HG03378 (cell line): Measurements from ENCODE around the gene HIVEP2.

Experiments used
- ATAC-seq: cut with Tn5 transposase; IDR thresholded peaks from one replicate; pipeline ENCODE4 v1.9.1; 2021; ENCODE audit warnings: mild to moderate bottlenecking, moderate library complexity; ENCODE audit not compliant: unreplicated experiment

Gene HIVEP2

GRCh38 chr6:142893088-142893487 lies 51.9 kb downstream of the HIVEP2 start:
- ATAC-seq = no peak

- no peak for ATAC-seq
Observed at GRCh38 chr6:142892254-142893021, 52.5 kb downstream of the HIVEP2 start.

- ATAC-seq = no peak
Observed at GRCh38 chr6:142891454-142891853, 53.5 kb downstream of the HIVEP2 start.

DNA sequence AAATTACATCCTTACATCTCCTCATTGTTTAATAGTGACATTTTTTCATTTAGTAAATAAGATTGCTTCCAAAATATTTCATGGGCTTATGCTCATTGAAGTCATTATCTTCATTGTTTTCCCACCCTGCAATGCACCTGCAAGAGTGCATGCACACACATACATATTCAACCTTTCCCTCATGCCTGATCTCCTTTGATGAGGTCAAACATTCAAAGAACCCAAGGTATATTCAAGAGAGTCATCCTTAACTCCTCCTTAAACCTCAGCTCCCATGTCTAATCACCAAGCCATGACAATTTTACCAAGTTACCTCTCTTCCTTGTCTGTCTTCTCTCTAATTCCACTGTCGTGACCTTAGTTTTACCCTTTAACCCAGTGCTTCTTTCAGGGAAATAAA lies 56.5 kb downstream of the HIVEP2 start:
- no peak for ATAC-seq

DNA sequence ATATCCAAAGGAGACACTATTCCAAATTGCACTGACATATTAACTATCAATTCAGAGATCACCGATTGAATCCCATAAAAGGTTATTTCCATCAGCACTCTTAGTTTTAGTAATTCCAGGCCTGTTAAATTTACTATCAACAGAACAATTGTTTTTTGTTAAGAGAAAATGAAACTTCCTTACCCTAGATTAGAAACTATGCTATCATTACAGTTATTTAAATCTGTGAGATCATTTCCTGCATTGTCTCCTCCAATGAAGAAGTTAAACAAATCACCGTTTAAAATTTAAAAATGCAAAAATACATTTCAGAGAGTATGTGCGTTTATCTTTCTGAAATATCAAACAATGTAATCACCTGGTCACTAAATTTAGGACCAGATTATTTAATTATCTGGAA lies 57.5 kb downstream of the HIVEP2 start:
- ATAC-seq = no peak

- ATAC-seq = peak; percentile 81
Observed at GRCh38 chr6:142886431-142887170, 58.4 kb downstream of the HIVEP2 start.

DNA sequence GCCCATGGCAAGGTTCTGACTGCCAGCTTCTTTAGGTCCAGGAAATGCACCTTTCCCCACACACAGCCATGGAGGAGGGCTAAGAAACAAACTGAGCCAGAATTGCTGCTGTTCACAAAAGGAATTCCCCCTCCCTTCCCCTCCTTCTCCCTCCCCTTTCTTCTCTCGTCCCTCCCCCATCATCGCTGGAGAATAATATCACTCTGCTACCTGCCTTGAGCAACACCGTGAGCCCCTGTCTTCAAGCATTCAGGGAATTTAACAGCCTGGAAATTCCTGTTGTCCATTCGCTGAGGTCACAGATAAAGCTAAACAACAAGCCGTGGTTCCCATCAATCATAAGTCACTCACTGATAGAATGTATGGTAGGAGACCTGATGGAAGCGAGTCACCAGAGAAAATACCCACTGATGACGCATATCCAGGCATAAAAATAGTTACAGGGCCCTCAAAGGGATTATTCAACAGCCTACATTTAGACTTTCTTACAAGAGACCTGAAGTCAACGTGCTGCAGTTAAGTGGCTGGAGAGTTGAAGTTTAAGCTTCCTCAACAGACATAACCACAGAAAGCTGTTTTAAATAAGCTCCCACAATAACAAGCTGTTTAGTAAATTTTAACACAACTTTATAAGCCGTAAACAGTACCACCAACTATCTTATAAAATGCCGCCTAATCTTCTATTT lies 59.7 kb downstream of the HIVEP2 start:
- ATAC-seq = peak; percentile 87

DNA sequence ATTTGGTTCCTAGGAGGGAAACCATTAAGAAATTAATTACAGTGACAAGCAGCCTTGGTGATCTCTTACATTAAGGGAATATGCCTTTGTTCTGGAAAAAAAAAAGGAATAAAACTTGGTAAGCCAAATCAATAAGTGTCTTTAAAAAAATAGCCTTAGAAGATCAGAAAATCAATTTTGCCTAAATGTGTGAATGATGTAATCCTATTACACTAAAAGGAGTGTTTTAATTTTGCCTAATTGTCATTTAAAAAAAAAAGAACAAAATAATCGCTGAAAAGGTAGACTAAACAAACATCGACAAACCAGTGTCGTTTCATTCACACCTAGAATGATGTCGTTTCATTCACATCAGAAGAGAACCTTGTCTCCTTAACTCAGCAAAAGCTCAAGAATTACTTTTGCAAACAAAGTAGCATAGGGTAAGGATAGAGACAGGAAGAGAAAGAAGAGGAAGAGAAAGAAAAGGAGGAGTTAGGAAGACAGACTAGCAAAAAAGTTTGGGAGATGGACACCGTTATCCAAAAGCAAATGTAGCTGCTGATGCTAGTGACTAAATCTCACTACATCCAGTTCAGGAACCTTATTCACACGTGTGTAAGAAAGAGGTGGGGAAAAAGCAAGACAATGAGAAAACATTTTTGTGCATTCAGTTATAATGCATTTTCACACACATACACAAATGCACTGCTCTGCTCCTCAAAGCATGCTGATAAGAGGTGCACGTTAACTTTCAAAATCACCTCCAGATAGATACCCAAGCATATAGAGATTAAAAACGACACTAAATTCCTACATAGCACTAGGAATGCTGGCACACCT lies 60.6 kb downstream of the HIVEP2 start:
- ATAC-seq = no peak

GRCh38 chr6:142883011-142883410 lies 62.0 kb downstream of the HIVEP2 start:
- no peak for ATAC-seq

GRCh38 chr6:142881761-142882160 lies 63.2 kb downstream of the HIVEP2 start:
- ATAC-seq = no peak

DNA sequence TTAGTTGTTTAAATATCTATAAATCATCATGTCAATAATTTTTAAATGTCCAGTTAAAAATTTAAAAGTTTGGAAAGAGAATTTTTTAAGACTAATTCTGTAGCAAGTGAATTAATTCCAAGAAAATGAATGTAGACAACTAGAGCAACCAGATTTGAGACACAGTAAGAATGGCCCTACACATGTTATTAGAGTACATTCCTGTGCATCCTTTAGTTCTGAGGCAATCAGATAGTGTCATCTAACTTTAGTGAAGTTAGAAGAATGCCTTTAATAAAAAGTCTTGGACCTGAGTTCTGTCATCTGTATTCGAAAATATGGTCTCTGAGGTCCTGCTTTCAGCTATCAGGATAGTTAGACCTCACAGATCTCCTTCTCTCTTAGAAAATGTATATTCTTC lies 63.7 kb downstream of the HIVEP2 start:
- ATAC-seq = no peak

- ATAC-seq = no peak
Observed at GRCh38 chr6:142880201-142880600, 64.8 kb downstream of the HIVEP2 start.

DNA sequence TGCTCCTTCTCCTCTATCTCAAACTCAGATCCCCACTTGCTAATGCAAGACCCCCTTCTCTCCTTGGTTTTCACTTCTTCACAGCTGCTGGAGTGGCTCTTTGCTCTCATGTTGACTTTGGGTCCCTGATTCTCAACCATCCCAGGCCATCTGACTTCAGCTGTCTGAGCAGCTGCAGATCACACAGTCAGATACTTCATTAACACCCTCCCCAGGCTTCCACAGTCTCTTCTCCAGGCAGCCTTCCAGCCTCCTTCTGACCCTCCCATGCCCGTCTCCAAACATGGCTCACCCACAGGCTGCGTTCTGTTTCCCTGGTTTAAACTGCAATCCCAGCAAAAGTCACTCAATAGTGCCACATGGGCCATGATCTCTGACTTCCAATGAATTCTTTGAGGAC lies 65.4 kb downstream of the HIVEP2 start:
- no peak for ATAC-seq

DNA sequence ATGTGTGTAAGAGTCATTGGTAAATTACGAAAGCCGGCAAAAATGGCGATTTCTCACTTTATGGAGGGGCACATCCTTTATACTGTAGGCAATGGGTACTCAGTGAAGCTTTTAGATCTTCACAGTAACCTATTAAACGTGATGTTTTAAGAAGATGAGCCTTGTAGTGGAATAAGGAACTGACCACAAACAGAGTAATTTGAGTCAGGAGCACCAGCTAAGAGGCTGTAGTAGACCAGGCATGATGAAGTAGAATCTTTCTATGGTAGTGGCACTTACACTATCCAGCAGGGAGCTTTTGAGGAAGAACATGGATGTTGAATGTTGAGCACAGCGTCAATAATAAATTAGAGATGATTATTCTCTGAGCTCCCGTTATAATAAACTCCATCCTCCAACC lies 65.9 kb downstream of the HIVEP2 start:
- no peak for ATAC-seq

DNA sequence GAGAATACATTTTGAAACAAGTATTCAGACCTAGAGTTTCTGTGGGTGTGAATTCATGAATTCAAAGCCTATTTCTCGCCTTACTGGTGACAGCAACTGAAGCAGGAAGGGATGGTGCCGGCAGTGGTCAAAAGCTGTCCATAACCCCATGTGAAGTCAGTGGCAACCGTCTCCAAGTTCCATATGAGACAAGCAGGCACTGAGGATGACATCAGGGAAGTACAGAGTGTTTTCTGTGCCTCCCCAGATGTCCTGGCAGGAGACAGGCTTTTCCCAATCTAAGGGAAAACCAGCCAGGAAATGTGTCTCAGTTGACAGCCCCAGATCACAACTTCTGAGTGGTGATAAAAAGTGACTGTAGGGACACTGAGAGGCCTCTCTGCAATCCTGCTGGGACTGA lies 66.6 kb downstream of the HIVEP2 start:
- no peak for ATAC-seq

DNA sequence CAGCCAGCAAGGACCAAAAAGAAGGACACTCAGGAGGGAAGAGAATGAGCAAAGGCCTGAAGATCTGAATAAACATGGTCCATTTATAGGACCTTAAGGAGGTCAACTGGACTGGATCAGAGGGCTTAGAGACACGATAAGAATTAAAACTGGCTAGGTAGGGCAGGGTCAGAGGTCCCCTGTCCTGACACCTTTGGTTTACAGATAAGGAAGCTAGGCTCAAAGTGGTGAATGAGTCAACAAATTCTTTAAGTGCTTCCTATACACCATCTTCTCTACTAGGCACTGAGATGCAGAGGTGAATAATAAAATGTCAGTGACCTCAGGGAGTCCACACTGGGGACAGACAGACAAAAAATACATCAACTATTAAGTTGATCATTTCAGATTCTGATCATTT lies 70.3 kb downstream of the HIVEP2 start:
- peak; percentile 25 for ATAC-seq

- no peak for ATAC-seq
Observed at GRCh38 chr6:142872376-142872775, 72.6 kb downstream of the HIVEP2 start.

GRCh38 chr6:142871910-142872331 lies 73.1 kb downstream of the HIVEP2 start:
- ATAC-seq = peak; percentile 91

DNA sequence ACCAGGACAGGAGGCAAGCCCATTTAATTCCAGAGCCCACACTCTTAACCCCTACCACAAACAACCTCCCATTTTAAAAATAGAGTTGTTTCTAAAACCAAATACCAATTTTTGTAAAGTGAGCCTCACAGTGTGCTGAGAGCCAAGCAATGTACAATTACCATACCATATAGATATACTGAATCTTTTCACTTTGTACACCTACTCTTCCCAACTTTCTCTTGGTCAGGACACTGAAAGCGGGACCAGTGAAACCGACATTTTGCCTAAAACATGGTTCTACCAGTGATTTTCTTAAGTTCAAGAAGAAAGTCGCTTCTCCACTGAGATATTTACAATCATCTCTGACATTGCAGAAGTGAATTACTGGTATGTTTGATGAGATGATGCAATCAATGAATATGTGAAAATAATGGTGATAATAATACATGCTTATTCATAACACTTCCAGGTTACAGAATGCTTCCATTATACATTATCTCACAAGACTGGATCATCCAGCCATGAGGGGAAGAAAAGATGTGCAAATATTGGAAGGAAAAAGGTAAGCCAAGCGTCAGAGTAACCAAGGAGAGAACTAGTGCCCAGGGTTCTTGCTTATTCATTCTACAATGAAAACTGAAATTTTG lies 74.1 kb downstream of the HIVEP2 start:
- ATAC-seq = no peak

- ATAC-seq = no peak
Observed at GRCh38 chr6:142868917-142869316, 76.1 kb downstream of the HIVEP2 start.
